C4-2B (cell line): ENCODE measurements around the gene ACSF3.

Experiments
- ZFX ChIP-seq: fragments of 450-650 bp; IDR thresholded peaks from 2 replicates; pipeline ENCODE4 v1.6.1; 2017
- TF ChIP-seq, protein P1 (sequence below): fragments of 450-650 bp; conservative IDR thresholded peaks from 2 replicates; pipeline ENCODE4 v1.5.1; 2017; ENCODE audit warnings: mild to moderate bottlenecking

DNA sequence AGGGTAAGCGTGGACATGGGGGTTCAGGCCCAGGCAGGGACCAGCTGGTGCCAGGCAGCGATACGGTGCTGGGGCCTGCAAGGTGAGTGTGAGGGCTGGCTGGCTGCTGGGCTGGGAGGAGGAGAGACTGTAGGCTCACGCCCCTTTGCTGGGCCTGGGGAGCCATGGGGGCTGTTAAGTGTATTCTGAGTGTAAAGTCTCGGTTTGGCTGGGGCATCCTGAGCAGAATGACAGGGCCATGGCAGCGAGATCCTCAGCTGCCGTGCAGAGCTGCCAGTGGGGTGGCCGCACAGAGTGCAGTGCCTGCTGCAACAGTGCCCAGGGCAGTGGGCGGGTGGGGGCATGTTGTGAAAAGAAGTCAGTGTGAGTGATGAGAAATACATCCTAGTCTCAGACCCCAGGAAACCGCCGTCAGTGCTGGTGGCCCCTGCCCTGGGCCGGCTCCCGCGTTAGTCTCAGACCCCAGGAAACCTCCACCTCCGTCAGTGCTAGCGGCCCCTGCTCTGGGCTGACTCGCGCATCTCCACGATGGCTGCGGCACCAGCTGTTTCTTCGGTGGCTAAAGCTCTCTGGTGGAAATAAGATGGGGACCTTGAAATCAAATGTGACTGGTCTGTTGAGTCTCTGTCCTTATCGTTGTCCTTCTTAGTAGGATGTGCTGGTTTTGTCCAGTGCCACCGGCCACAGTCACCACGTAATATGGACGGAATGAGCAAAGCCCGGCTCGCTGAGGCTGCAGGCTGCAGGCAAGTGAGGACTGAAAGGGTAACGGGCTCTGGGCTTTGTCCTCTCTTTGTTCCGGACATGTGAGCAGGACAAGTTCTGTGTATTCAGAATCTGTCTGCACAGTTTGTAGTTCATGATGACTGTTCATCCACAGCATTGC lies 22.9 kb downstream of the ACSF3 start:
- TF ChIP-seq, protein P1, sequence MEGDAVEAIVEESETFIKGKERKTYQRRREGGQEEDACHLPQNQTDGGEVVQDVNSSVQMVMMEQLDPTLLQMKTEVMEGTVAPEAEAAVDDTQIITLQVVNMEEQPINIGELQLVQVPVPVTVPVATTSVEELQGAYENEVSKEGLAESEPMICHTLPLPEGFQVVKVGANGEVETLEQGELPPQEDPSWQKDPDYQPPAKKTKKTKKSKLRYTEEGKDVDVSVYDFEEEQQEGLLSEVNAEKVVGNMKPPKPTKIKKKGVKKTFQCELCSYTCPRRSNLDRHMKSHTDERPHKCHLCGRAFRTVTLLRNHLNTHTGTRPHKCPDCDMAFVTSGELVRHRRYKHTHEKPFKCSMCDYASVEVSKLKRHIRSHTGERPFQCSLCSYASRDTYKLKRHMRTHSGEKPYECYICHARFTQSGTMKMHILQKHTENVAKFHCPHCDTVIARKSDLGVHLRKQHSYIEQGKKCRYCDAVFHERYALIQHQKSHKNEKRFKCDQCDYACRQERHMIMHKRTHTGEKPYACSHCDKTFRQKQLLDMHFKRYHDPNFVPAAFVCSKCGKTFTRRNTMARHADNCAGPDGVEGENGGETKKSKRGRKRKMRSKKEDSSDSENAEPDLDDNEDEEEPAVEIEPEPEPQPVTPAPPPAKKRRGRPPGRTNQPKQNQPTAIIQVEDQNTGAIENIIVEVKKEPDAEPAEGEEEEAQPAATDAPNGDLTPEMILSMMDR, result no peak
- no peak for TF ChIP-seq ZFX
